GM18502 (cell line): Measurements from ENCODE around the gene CCER1.
"Not testable (repeated sequence)": the region's sequence is repeated elsewhere in the genome, so short reads cannot be mapped to it uniquely, and the experiment has no call there.

Experiments used
- ATAC-seq: cut with Tn5 transposase; IDR thresholded peaks from one replicate; pipeline ENCODE4 v1.9.1; 2021; ENCODE audit warnings: mild to moderate bottlenecking; ENCODE audit not compliant: unreplicated experiment, poor library complexity

CCER1 gene

GRCh38 chr12:90954921-90955320 is at the start of gene CCER1:
TSS of gene CCER1 (minus strand) at chr12:90955176. CDS start at chr12:90954742, 434 bp downstream.
- no peak for ATAC-seq

- no peak for ATAC-seq
These were observed 48.8 kb upstream of the CCER1 start for GRCh38 chr12:91003737-91004136.

- ATAC-seq: no peak
These were observed 46.3 kb upstream of the CCER1 start for GRCh38 chr12:91001306-91001705.

- ATAC-seq: no peak
These were observed 45.0 kb upstream of the CCER1 start for GRCh38 chr12:90999966-91000365.

- ATAC-seq: no peak
These were observed 44.6 kb upstream of the CCER1 start for GRCh38 chr12:90999527-90999926.

GRCh38 chr12:90995010-90995409 is 40.0 kb upstream of the CCER1 start:
- no peak for ATAC-seq

- no peak for ATAC-seq
These were observed 37.0 kb upstream of the CCER1 start for GRCh38 chr12:90991952-90992465.

- no peak for ATAC-seq
These were observed 35.6 kb upstream of the CCER1 start for GRCh38 chr12:90990611-90991010.

GRCh38 chr12:90989686-90990111 is 34.7 kb upstream of the CCER1 start:
- ATAC-seq: no peak

- ATAC-seq: peak; percentile 82
These were observed 32.5 kb upstream of the CCER1 start for GRCh38 chr12:90987520-90987919.

GRCh38 chr12:90987101-90987500 is 32.1 kb upstream of the CCER1 start:
- no peak for ATAC-seq

GRCh38 chr12:90985331-90985730 is 30.4 kb upstream of the CCER1 start:
- not testable (repeated sequence) for ATAC-seq

- no peak for ATAC-seq
These were observed 29.1 kb upstream of the CCER1 start for GRCh38 chr12:90984114-90984513.

- ATAC-seq: no peak
These were observed 27.2 kb upstream of the CCER1 start for GRCh38 chr12:90982170-90982569.

GRCh38 chr12:90979951-90980350 is 25.0 kb upstream of the CCER1 start:
- no peak for ATAC-seq

GRCh38 chr12:90979019-90979418 is 24.0 kb upstream of the CCER1 start:
- ATAC-seq: no peak

GRCh38 chr12:90978117-90978770 is 23.3 kb upstream of the CCER1 start:
- ATAC-seq: peak; percentile 93

- no peak for ATAC-seq
These were observed 22.2 kb upstream of the CCER1 start for GRCh38 chr12:90977224-90977623.

- ATAC-seq: no peak
These were observed 19.3 kb upstream of the CCER1 start for GRCh38 chr12:90974286-90974685.

GRCh38 chr12:90972226-90972625 is 17.2 kb upstream of the CCER1 start:
- no peak for ATAC-seq

- no peak for ATAC-seq
These were observed 15.9 kb upstream of the CCER1 start for GRCh38 chr12:90970911-90971310.

- no peak for ATAC-seq
These were observed 15.5 kb upstream of the CCER1 start for GRCh38 chr12:90970471-90970870.
